ENCODE measurements around the gene PIK3R3. TPM values are rescaled to one million over a fixed set of nuclear protein-coding genes. Genes with fewer than 3 reads are reported as not detected.
"Not testable (repeated sequence)": the region's sequence is repeated elsewhere in the genome, so short reads cannot be mapped to it uniquely, and the experiment has no call there.

The PIK3R3 gene
- polyA plus RNA-seq, 1 donor (not counting 4 experiments of a cell fraction or from before 2014, with no cell fraction given): 11.9 TPM

GRCh38 chr1:46094471-46095005, 37.9 kb downstream of the PIK3R3 start:
- no peaks in the 10 kb centered on the region for H4K20me1 ChIP-seq (ENCODE audit: control insufficient read depth, extremely low read depth, insufficient read depth, low read length)
- H3K27me3 ChIP-seq (ENCODE audit: control insufficient read depth, extremely low read depth, insufficient read depth, low read length): no peaks in the 10 kb centered on the region
- H3K4me1 ChIP-seq (ENCODE audit: control insufficient read depth, extremely low read depth, insufficient read depth, low read length): no peaks in the 10 kb centered on the region
- no peak for FAIRE-seq
- no peaks in the 10 kb centered on the region for H3K9me3 ChIP-seq (ENCODE audit: control insufficient read depth, low read depth, low read length)
- DNase-seq (ENCODE audit: low read depth, low spot score): no peak
- no peaks in the 10 kb centered on the region for H3K9me1 ChIP-seq (ENCODE audit: control insufficient read depth, extremely low read depth, insufficient read depth, low read length)
- H3K79me2 ChIP-seq (ENCODE audit: control insufficient read depth, insufficient read depth, low read length): no peaks in the 10 kb centered on the region
- no peak overlapping the region for H3K4me2 ChIP-seq (ENCODE audit: control insufficient read depth, extremely low read depth, insufficient read depth, low read depth, low read length)
- H3K9ac ChIP-seq (ENCODE audit: control insufficient read depth, extremely low read depth, insufficient read depth, low read length): no peak overlapping the region
- H3K36me3 ChIP-seq (ENCODE audit: control insufficient read depth in 2 of 2, extremely low read depth in 1 of 2, insufficient read depth in 2 of 2, low read length in 2 of 2): no peaks in the 10 kb centered on the region
- no peak for TF ChIP-seq CTCF (optimal IDR thresholded peaks at IDR 0.05 in 1 of 3, IDR thresholded peaks at IDR 0.05 in 1 of 3, conservative IDR thresholded peaks at IDR 0.05 in 1 of 3; ENCODE audit: extremely low read depth in 1 of 3, insufficient read depth in 2 of 3, low read length in 3 of 3)
- no peak for TF ChIP-seq EZH2 (IDR thresholded peaks at IDR 0.05; ENCODE audit: low read length)
- dilution Hi-C loops (cut with MboI; ENCODE audit: extremely low pct_ligation_motif_present, low sequenced_read_pairs): no loop called here
- no peak overlapping the region for H3K27ac ChIP-seq (ENCODE audit: control insufficient read depth, insufficient read depth, low read length)
- H2AFZ ChIP-seq (ENCODE audit: control insufficient read depth, low read length): no peak overlapping the region
- H3K4me3 ChIP-seq (ENCODE audit: control insufficient read depth in 2 of 3, extremely low read depth in 1 of 3, insufficient read depth in 2 of 3, low read depth in 1 of 3, low read length in 3 of 3): no peak overlapping the region

- dilution Hi-C loops (cut with MboI; ENCODE audit: extremely low pct_ligation_motif_present, low sequenced_read_pairs); H3K4me2 ChIP-seq (ENCODE audit: control insufficient read depth, extremely low read depth, insufficient read depth, low read depth, low read length); FAIRE-seq; H3K9me3 ChIP-seq (ENCODE audit: control insufficient read depth, low read depth, low read length); H2AFZ ChIP-seq (ENCODE audit: control insufficient read depth, low read length); H3K36me3 ChIP-seq (ENCODE audit: control insufficient read depth in 2 of 2, extremely low read depth in 1 of 2, insufficient read depth in 2 of 2, low read length in 2 of 2); H3K27ac ChIP-seq (ENCODE audit: control insufficient read depth, insufficient read depth, low read length); H3K9me1 ChIP-seq (ENCODE audit: control insufficient read depth, extremely low read depth, insufficient read depth, low read length); H4K20me1 ChIP-seq (ENCODE audit: control insufficient read depth, extremely low read depth, insufficient read depth, low read length); DNase-seq (ENCODE audit: low read depth, low spot score); H3K9ac ChIP-seq (ENCODE audit: control insufficient read depth, extremely low read depth, insufficient read depth, low read length); H3K27me3 ChIP-seq (ENCODE audit: control insufficient read depth, extremely low read depth, insufficient read depth, low read length); H3K4me1 ChIP-seq (ENCODE audit: control insufficient read depth, extremely low read depth, insufficient read depth, low read length); H3K4me3 ChIP-seq (ENCODE audit: control insufficient read depth in 2 of 3, extremely low read depth in 1 of 3, insufficient read depth in 2 of 3, low read depth in 1 of 3, low read length in 3 of 3); H3K79me2 ChIP-seq (ENCODE audit: control insufficient read depth, insufficient read depth, low read length): not testable (repeated sequence)
These were observed 38.6 kb downstream of the PIK3R3 start for GRCh38 chr1:46093832-46094231.

GRCh38 chr1:46087891-46088290, 44.5 kb downstream of the PIK3R3 start:
- Histone ChIP-seq H2AFZ (ENCODE audit: control insufficient read depth, low read length) (no peak overlapping the region), H3K4me3 (ENCODE audit: control insufficient read depth in 2 of 3, extremely low read depth in 1 of 3, insufficient read depth in 2 of 3, low read depth in 1 of 3, low read length in 3 of 3) (no peak overlapping the region), H3K79me2 (ENCODE audit: control insufficient read depth, insufficient read depth, low read length) (no peaks in the 10 kb centered on the region), H3K9ac (ENCODE audit: control insufficient read depth, extremely low read depth, insufficient read depth, low read length) (no peak overlapping the region), H4K20me1 (ENCODE audit: control insufficient read depth, extremely low read depth, insufficient read depth, low read length) (no peaks in the 10 kb centered on the region), H3K27me3 (ENCODE audit: control insufficient read depth, extremely low read depth, insufficient read depth, low read length) (no peaks in the 10 kb centered on the region), H3K4me2 (ENCODE audit: control insufficient read depth, extremely low read depth, insufficient read depth, low read depth, low read length) (no peak overlapping the region), H3K4me1 (ENCODE audit: control insufficient read depth, extremely low read depth, insufficient read depth, low read length) (peaks cover 17% of the 10 kb centered on the region), H3K36me3 (ENCODE audit: control insufficient read depth in 2 of 2, extremely low read depth in 1 of 2, insufficient read depth in 2 of 2, low read length in 2 of 2) (no peaks in the 10 kb centered on the region), H3K9me3 (ENCODE audit: control insufficient read depth, low read depth, low read length) (no peaks in the 10 kb centered on the region), H3K27ac (ENCODE audit: control insufficient read depth, insufficient read depth, low read length) (no peak overlapping the region), H3K9me1 (ENCODE audit: control insufficient read depth, extremely low read depth, insufficient read depth, low read length) (no peaks in the 10 kb centered on the region)
- no peak for TF ChIP-seq CTCF (optimal IDR thresholded peaks at IDR 0.05 in 1 of 3, IDR thresholded peaks at IDR 0.05 in 1 of 3, conservative IDR thresholded peaks at IDR 0.05 in 1 of 3; ENCODE audit: extremely low read depth in 1 of 3, insufficient read depth in 2 of 3, low read length in 3 of 3)
- no peak for TF ChIP-seq EZH2 (IDR thresholded peaks at IDR 0.05; ENCODE audit: low read length)
- no peak for FAIRE-seq
- dilution Hi-C loops (cut with MboI; ENCODE audit: extremely low pct_ligation_motif_present, low sequenced_read_pairs): no loop called here
- no peak for DNase-seq (ENCODE audit: low read depth, low spot score)

Measured in keratinocyte (primary cell).